HEK293T (cell line): ENCODE results near the gene PLCB2.

Experiments
- FOXM1 ChIP-seq: fragments of 450-650 bp; IDR thresholded peaks from 2 replicates; pipeline ENCODE4 v1.6.1; 2017; ENCODE audit warnings: mild to moderate bottlenecking, borderline replicate concordance
- HDGF ChIP-seq: fragments of 450-650 bp; IDR thresholded peaks from 2 replicates; pipeline ENCODE4 v1.6.1; 2017; ENCODE audit warnings: antibody characterized with exemption, borderline replicate concordance

DNA sequence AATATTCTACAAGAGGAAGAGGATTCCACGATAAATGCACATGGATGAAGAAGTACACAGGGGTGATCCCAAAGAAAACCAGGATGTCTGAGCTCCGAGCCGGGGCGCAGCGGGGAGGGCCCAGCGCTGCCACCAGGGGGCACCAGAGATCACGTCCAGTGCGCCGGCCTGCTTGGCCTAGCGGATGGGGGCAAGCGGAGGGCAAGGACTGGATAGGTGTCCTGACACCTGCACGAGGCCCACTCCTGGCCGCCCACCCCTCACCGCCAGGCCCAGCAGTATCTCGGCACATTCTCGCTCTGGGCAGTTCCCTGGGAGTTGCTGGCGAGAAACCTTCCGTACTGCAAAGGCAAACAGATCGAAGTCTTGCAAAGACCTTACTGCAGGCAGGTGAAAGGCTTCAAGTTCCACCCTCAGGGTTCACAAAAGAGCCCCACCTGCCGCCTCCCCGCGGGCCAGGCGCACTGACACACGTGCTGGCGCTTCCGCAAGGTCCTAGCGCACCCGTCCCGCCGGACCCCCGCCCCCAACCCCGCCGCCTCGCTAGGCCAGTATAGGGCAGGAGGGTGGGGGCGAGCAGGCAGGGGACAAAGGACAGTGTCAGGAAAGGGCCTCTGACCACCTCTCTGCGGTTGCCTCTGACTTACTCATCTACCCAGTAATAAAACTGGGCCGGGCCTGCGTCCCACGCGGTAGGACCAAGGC, 28.1 kb downstream of the PLCB2 start:
- no peak for TF ChIP-seq HDGF
- TF ChIP-seq FOXM1: no peak
